ENCODE results near the gene ATP5F1B. TPM values are rescaled to one million over a fixed set of nuclear protein-coding genes. Genes with fewer than 3 reads are reported as not detected.

The ATP5F1B gene
- polyA plus RNA-seq, result 727 TPM

DNA sequence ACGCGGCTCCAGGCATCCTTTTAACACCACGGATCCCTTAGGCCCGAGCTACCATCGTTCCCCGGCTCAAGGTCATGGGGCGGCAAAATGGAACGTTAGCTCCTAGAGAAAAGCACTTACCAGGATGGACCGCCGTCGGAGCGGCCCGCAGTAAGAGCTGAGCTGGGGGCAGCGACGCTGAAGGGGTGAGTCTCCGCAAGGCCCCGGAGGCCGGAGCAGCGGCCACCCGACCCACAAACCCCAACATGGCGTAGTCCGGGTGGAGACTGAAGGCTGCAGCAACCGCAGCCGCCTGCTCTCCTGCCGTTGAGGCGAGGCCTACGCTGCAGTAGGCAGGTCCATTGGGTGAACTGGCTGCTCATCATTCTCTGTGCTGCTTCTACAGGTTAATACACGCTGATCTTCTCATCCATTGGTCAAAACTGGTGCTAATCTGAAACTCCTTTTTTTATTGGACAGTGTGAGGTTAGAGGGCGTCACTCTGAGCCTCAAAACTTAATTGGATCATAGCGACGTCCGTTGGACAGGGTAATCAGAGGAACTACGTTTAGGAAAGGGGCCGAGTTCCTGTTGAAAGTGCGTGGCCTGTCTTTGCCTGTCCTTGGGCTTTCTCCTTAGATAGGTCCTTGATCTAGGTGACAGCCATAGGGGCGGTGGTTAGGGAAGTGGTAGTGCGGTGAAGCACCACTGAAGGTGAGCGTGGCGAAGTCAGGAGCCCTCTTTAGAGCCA lies at the start of gene ATP5F1B:
ATP5F1B (minus strand) TSS at position 268 of the 730 bp plus-strand sequence; CDS start at position 247, 21 bp downstream.
- Mint-ChIP-seq H3K27ac (peak within 1 kb of the TSS; percentile 49 to 99 (median 68)), H3K27me3 (no peaks in the 10 kb centered on the region), H3K4me3 (peak within 1 kb of the TSS; percentile 69 to 97 (median 93)), H3K4me1 (peaks cover 14 to 21% (median 14%) of the 10 kb centered on the region in 3 donors), H3K36me3 (peaks cover 2% of the 10 kb centered on the region), H3K9me3 (no peaks in the 10 kb centered on the region)

DNA sequence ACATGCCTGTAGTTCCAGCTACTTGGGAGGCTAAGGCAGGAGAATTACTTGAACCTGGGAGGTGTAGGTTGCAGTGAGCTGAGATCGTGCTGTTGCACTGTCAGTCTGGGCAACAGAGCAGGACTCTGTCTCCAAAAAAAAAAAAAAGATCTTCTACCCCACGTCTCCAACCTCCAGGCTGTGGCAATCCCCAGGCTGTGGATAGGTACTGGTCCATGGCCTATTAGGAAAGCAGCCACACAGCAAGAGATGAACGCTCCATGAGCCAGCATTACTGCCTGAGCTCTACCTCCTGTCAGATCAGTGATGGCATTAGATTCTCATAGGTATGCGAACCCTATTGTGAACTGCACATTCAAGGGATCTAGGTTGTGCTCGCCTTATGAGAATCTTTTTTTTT lies 48.4 kb upstream of the ATP5F1B start:
- peaks cover 0 to under 1% (median 0%) of the 10 kb centered on the region in 3 donors for H3K4me1 Mint-ChIP-seq
- no peak overlapping the region for H3K27ac Mint-ChIP-seq
- H3K9me3 Mint-ChIP-seq, result no peaks in the 10 kb centered on the region
- H3K27me3 Mint-ChIP-seq, result no peaks in the 10 kb centered on the region
- no peaks in the 10 kb centered on the region for H3K36me3 Mint-ChIP-seq
- peak overlapping the region in 1 of 4 donors; percentile 53 for H3K4me3 Mint-ChIP-seq

DNA sequence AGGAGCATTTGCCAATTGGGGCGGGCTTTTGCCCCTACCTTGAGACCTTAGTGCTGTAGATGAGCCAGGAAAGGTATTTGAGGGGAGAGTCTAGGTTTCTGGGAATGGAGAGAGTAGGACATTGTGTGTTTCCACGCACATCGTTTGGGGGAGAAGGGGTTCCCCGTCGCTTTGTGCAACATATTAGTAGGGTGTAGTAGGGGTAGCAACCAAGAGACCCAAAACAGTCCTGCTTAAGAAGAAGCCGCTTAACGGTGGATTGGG lies 43.0 kb upstream of the ATP5F1B start:
- Mint-ChIP-seq H3K27me3 (no peaks in the 10 kb centered on the region), H3K4me1 (peaks cover 21 to 22% (median 22%) of the 10 kb centered on the region in 3 donors), H3K4me3 (peak overlapping the region; percentile 97 to 99 (median 99)), H3K9me3 (no peaks in the 10 kb centered on the region), H3K36me3 (no peaks in the 10 kb centered on the region), H3K27ac (peak overlapping the region; percentile 99 to 100 (median 99))

DNA sequence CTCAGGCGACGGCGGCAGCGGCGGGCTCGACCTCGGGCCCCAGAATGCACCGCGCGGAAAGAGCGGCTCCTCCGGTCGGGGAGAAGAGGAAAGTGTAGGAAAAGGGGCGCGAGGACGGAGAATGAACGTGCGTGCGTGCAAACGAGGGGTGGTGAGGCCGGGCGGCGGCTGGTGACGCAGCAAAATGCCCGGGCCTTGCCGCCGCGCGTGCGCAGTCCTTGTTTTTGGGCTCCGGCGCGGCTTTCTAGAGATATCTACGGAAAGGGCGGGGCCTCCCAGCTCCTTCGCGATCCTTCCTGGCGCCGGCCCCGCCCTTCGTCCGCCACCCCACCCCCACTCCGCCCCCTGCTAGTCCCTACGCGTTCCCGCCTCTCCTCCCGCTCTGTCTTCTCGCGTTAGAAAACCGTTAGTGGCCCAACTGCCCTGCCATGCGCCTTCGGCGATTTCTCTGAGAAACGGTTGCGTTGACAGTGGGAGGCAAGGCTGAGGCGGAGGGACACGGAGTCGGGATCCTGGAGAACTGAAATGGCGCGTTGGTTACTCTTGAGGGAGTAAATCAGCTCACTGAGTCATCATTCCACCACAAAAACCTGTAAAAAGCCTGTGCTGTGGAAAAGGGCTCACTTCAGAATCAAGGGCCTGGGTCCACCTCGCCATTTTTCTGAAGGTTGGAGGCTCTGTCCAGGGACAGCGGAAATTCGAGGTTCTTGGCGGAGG lies 42.5 kb upstream of the ATP5F1B start, which contains the start of gene PTGES3:
PTGES3 (minus strand) TSS at position 156 of the 717 bp plus-strand sequence. CDS start 285 bp downstream, outside the sequence.
- Mint-ChIP-seq H3K9me3 (no peaks in the 10 kb centered on the region), H3K27me3 (no peaks in the 10 kb centered on the region), H3K36me3 (no peaks in the 10 kb centered on the region), H3K27ac (peak within 1 kb of the TSS; percentile 99 to 100 (median 99)), H3K4me3 (peak within 1 kb of the TSS; percentile 97 to 99 (median 99)), H3K4me1 (peaks cover 21 to 22% (median 22%) of the 10 kb centered on the region in 3 donors)

DNA sequence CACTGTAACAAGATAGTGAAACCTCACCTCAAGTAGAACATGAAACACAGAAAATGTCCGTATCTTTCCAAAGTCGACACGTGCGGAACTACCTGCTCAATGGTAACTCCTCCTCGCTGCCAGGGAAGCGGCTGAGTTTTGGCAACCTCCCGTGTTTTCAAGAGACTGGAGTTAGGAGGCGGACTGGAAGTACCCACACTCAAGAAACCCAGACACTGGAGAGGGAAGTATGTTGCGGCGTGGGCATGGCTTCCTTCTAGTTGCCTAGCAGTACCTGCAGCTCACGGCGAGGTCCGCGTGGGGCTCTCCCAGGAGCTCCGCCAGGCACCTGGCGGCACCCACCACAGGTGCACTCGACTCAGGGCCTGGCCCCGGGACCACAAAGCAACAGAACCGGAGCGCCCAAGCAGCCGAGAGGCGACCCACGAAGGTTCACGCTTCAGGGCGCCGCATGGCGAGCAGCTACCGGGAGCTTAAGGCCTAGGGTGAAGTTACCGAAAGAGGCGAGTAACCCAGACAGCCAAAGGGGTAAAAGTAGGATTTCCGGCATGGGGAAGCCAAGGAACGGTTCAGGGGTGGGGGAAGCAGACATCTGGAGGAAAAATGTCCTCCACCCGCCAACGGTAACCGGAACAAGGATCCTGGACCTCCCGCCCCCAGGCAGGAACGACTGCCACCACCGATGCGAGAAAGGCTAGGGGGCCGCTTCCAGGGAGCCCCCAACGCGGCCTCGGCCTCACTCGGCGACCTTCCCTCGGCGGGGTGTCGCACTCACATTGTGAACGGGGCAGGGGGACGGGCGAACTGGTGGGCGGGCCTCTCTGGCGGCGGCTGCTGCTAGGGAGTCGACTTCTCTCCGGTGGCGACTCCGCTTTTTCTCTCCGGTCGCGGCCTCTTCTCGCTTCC lies 41.7 kb upstream of the ATP5F1B start:
- Mint-ChIP-seq H3K4me3 (peak overlapping the region; percentile 97 to 99 (median 99)), H3K9me3 (no peaks in the 10 kb centered on the region), H3K27ac (peak overlapping the region; percentile 99 to 100 (median 99)), H3K27me3 (no peaks in the 10 kb centered on the region), H3K36me3 (no peaks in the 10 kb centered on the region), H3K4me1 (peaks cover 21 to 25% (median 22%) of the 10 kb centered on the region in 3 donors)

DNA sequence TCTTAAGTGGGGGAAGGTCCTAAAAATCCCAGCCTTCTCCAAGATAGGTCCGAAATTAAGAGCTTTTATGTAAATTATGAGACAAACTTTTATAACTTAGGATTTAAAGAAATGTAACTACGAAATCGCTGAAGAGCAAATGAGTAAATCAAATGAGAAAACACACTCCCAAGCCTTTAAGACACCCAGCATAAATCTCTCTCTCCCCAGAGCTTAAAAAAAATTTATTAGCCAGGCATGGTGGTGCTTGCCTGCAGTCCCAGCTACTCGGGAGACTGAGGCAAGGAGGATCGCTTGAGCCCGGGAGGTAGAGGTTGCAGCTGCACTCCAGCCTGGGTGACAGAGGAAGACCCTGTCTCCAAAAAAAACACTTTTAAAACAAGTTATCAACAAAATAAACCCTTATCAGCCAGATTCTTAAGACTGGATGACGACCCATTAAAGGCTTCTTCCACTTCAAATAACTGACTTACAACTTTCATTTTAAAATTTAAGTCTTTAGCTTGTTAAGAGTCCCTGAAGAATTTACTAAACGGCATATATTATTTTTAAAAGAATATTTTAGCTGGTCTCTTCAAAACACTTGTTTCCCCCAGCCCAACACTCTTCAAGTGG lies 39.1 kb upstream of the ATP5F1B start:
- H3K9me3 Mint-ChIP-seq, result no peaks in the 10 kb centered on the region
- peaks cover 28 to 33% (median 29%) of the 10 kb centered on the region in 3 donors for H3K4me1 Mint-ChIP-seq
- no peaks in the 10 kb centered on the region for H3K27me3 Mint-ChIP-seq
- peak overlapping the region; percentile 99 to 100 (median 99) for H3K27ac Mint-ChIP-seq
- H3K4me3 Mint-ChIP-seq, result peak overlapping the region; percentile 93 to 99 (median 98)
- H3K36me3 Mint-ChIP-seq, result peaks cover 3% of the 10 kb centered on the region

DNA sequence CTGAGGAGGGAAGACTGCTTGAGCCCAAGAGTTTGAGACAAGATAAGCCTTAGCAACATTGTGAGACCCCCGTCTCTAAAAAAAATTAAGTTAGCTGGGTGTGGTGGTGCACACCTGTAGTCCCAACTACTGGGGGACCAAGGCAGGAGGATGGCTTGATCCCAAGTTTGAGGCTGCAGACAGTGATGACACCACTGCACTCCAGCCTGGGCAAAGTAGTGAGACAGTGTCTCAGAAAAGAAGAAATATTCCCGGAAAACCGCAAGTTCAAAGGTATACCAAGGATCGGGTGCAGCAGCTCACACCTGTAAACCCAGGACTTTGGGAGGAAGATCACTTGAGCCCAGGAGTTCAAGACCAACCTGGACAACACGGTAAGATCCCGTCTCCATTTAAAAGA lies 36.5 kb upstream of the ATP5F1B start:
- Mint-ChIP-seq H3K27me3 (no peaks in the 10 kb centered on the region), H3K9me3 (no peaks in the 10 kb centered on the region), H3K27ac (peak overlapping the region; percentile 17 to 99 (median 82)), H3K4me1 (peaks cover 37 to 43% (median 38%) of the 10 kb centered on the region in 3 donors), H3K36me3 (peaks cover 3% of the 10 kb centered on the region), H3K4me3 (peak overlapping the region in 3 of 4 donors; percentile 38 to 97 (median 45))

DNA sequence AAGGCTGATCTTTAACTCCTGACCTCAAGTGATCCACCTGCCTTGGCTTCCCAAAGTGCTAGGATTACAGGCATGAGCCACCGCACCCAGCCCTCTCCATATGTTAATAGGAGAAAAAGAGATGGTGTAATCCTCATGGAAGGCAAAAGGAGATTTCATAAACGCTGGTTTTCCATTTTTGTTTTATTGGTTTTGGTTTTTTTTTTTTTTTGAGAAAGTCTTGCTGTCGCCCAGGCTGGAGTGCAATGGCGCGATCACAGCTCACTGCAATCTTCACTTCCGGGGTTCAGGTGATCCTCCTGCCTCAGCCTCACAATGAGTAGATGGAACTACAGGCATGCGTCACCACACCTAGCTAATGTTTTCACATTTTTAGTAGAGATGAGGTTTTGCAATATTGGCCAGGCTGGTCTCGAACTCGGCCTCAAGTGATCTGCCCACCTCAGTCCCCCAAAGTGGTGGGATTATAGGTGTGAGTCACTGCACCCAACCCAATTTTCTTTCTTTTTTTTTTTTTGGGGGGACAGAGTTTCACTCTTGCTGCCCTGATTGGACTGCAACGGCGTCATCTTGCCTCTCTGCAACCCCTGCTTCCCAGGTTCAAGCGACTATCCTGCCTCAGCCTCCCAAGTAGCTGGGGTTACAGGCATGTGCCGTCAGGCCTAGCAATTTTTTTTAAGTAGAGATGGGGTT lies 34.2 kb upstream of the ATP5F1B start:
- Mint-ChIP-seq H3K9me3 (no peaks in the 10 kb centered on the region), H3K27me3 (no peaks in the 10 kb centered on the region), H3K4me3 (peak overlapping the region in 3 of 4 donors; percentile 33 to 75 (median 71)), H3K36me3 (peaks cover 3% of the 10 kb centered on the region), H3K4me1 (peaks cover 32 to 49% (median 43%) of the 10 kb centered on the region in 3 donors), H3K27ac (peak overlapping the region; percentile 23 to 88 (median 53))

DNA sequence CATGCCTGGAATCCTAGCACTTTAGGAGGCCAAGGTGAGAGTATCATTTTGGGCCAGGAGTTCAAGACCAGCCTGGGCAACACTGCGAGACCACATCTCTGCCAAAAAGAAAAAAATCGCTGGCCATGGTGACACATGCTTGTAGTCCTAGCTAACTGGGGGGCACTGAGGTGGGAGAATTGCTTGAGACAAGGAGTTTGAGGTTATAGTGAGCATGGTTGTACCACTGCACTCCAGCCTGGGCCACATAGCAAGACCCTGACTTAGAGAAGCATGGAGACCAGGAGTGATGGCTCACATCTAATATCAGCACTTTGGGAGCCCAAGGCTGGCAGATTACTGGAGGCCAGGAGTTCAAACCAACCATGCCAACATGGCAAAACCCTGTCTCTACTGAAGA lies 33.1 kb upstream of the ATP5F1B start:
- Mint-ChIP-seq H3K36me3 (peaks cover 3% of the 10 kb centered on the region), H3K27ac (peak overlapping the region in 2 of 3 donors; percentile 59 to 88), H3K4me1 (peaks cover 30 to 44% (median 38%) of the 10 kb centered on the region in 3 donors), H3K27me3 (no peaks in the 10 kb centered on the region), H3K4me3 (peak overlapping the region in 2 of 4 donors; percentile 55 to 71), H3K9me3 (no peaks in the 10 kb centered on the region)

DNA sequence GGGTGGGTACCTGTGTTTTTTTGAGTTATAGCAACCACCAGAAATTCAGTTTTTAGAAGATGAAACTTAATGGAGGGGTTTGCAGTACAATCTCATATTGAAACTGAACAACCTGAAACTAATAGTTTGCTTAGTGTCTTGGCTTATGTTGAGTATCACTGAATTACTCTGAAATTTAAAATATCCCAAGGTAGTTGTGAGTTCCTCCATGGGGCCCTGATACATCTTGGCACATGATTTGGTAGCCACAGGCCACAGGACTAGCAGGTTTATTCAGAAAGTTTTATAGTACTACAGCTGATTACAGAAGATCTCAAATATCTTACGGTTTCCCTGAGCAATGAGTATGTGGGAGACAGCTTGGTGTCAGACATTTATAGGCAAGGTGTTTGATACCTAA lies 31.9 kb upstream of the ATP5F1B start:
- Mint-ChIP-seq H3K27me3 (no peaks in the 10 kb centered on the region), H3K36me3 (peaks cover 3% of the 10 kb centered on the region), H3K9me3 (no peaks in the 10 kb centered on the region), H3K27ac (peak overlapping the region; percentile 7 to 88 (median 84)), H3K4me1 (peaks cover 35 to 44% (median 43%) of the 10 kb centered on the region in 3 donors), H3K4me3 (peak overlapping the region in 3 of 4 donors; percentile 30 to 73 (median 37))

DNA sequence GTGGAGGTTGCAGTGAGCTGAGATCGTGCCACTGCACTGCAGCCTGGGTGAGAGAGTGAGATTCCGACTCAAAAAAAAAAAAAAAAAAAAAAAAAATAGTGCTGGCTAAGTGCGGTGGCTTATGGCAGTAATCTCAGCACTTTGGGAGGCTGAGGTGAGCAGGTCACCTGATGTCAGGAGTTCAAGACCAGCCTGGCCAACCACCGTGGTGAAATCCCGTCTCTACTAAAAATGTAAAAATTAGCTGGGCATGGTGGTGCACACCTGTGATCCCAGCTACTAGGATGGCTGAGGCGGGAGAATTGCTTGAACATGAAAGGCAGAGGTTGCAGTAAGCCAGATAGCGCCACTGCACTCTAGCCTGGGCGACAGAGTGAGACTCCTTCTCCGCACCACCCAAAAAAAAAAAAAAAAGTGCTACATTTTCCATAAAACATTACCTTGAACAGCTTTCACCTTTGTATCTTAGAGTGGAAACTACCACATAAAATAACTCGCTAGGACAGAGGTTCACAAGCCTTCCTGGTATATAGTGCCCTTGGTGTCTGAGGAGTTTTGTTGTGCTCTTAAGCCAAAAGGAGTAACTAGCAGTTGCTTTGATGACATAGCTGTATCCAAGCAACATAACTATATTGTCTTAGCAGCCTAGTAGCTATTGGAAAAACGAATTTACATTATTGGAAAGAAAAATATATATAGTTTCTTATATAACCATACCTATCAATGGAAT lies 31.2 kb upstream of the ATP5F1B start:
- no peaks in the 10 kb centered on the region for H3K27me3 Mint-ChIP-seq
- peak overlapping the region in 1 of 3 donors; percentile 88 for H3K27ac Mint-ChIP-seq
- peaks cover 33 to 45% (median 41%) of the 10 kb centered on the region in 3 donors for H3K4me1 Mint-ChIP-seq
- H3K4me3 Mint-ChIP-seq, result peak overlapping the region in 1 of 4 donors; percentile 27
- peaks cover 3% of the 10 kb centered on the region for H3K36me3 Mint-ChIP-seq
- no peaks in the 10 kb centered on the region for H3K9me3 Mint-ChIP-seq

DNA sequence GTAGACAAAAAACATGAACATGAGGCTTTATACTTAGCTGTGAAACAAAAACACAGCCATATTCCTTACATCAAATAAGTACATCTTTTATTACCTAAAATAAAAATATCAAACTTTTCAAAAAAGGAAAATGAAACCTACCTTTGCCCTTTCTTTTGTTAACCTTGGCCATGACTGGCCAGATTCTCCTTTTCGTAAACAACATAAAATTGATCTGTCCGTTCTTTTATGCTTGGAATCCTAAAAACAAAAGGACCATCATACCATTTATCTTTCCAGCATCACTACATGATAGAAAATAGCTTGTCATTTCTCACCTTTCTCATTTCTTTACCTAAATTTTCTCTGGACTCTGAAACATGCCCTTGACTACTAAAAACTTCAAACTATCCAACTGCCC lies 25.8 kb upstream of the ATP5F1B start:
- Mint-ChIP-seq H3K4me3 (no peak overlapping the region), H3K27ac (peak overlapping the region in 1 of 3 donors; percentile 28), H3K36me3 (no peaks in the 10 kb centered on the region), H3K27me3 (no peaks in the 10 kb centered on the region), H3K9me3 (no peaks in the 10 kb centered on the region), H3K4me1 (peaks cover 16 to 21% (median 20%) of the 10 kb centered on the region in 3 donors)

DNA sequence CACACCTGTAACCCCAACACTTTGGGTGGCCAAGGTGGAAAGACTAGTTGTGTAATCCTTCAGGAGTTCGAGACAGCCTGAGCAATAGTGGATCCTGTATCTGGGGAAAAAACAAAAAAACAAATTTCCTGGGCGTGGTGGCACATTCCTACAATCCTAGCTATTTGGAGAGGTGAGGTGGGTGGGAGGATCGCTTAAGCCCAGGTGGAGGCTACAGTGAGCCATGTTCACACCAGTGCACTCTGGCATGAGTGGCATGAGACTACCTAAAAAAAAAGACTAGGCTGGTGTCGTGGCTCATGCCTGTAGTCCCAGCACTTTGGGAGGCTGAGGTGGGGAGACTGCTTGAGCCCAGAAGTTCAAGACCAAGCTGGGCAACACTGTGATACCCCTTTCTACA lies 25.1 kb upstream of the ATP5F1B start:
- no peaks in the 10 kb centered on the region for H3K9me3 Mint-ChIP-seq
- H3K27ac Mint-ChIP-seq, result peak overlapping the region in 1 of 3 donors; percentile 53
- H3K4me3 Mint-ChIP-seq, result no peak overlapping the region
- peaks cover 16 to 18% (median 17%) of the 10 kb centered on the region in 3 donors for H3K4me1 Mint-ChIP-seq
- peaks cover 2% of the 10 kb centered on the region for H3K36me3 Mint-ChIP-seq
- no peaks in the 10 kb centered on the region for H3K27me3 Mint-ChIP-seq

Data from IgD-negative memory B cell (primary cell).